Measurements from ENCODE around the gene REEP1. TPM values are rescaled to one million over a fixed set of nuclear protein-coding genes. Genes with fewer than 3 reads are reported as not detected.

Gene REEP1
- total and polyA plus RNA-seq, 2 of the 8 experiments (the other 6 are each of a cell fraction or from before 2014, with no cell fraction given): 0.74 to 1.5 TPM

- TF ChIP-seq E2F6 (IDR thresholded peaks at IDR 0.05): no peak
- no peak for TF ChIP-seq SRF (IDR thresholded peaks at IDR 0.05; ENCODE audit: low read depth, low read length)
- no peak for TF ChIP-seq NANOG (IDR thresholded peaks at IDR 0.05; ENCODE audit: insufficient read depth, low read depth, low read length, poor library complexity, severe bottlenecking)
- no peak for TF ChIP-seq JUN (IDR thresholded peaks at IDR 0.05; ENCODE audit: low read depth, low read length)
Observed at GRCh38 chr2:86304416-86304815, 33.0 kb downstream of the REEP1 start (continued).

Data from H1 (cell line).